Measurements from ENCODE around the gene LGR4.

The LGR4 gene

DNA sequence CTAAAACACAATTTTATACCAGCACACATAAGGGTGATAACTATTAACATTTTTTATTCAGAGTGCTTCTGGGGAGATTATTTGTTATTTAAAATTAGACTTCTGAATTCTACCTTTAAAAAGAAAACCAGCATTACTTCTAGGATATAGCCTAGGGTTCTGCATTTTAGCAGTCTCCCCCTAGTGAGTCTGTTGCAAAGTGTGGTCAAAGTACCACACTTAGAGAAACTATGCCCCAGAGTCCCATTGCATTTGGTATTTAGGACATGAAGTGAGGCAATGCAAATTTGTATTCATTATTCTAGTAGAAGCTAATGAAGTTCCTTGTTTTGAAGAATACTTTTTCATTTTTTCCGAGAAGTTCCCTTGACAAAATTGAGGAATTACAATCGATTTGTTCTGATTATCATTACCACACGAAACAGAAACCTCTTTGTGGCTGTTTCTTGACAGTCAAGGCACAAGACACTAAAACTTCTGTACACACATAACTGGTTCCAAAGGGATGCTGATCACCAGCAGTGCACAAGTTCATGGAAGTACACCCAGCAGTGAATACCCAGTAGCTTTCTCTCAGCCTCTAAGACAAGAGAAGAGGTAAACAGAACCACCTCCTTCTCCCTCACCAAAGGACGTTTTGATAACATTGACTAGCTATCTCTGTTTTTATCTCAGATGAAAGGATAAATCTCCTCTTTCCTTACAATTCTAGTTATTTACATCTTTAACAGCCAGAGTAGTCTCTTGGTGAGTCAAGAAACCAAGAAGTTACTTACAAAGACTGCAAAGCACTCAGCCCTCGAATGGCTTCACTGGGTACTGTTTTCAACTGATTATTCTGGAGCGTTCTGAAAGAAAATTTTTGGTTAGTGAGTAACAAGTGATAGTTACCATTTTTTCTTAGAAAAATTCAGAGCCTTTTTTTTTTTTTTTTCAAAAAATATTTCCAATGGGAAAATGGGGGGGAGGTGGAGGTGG, 82.0 kb downstream of the LGR4 start:
- no peak for TF ChIP-seq CTCF (IDR thresholded peaks at IDR 0.05; ENCODE audit: insufficient read depth, low read depth, low read length, missing control alignments)
- DNase-seq (ENCODE audit: low read depth): no peak
- H3K4me3 ChIP-seq (ENCODE audit: low read length): no peak overlapping the region

GRCh38 chr11:27388869-27389268, 83.7 kb downstream of the LGR4 start:
- no peak for DNase-seq (ENCODE audit: low read depth)
- no peak overlapping the region for H3K4me3 ChIP-seq (ENCODE audit: low read length)
- no peak for TF ChIP-seq CTCF (IDR thresholded peaks at IDR 0.05; ENCODE audit: insufficient read depth, low read depth, low read length, missing control alignments)

GRCh38 chr11:27388001-27388400, 84.6 kb downstream of the LGR4 start:
- no peak for DNase-seq (ENCODE audit: low read depth)
- TF ChIP-seq CTCF (IDR thresholded peaks at IDR 0.05; ENCODE audit: insufficient read depth, low read depth, low read length, missing control alignments): no peak
- no peak overlapping the region for H3K4me3 ChIP-seq (ENCODE audit: low read length)

GRCh38 chr11:27387362-27387761, 85.2 kb downstream of the LGR4 start:
- DNase-seq (ENCODE audit: low read depth): no peak
- no peak for TF ChIP-seq CTCF (IDR thresholded peaks at IDR 0.05; ENCODE audit: insufficient read depth, low read depth, low read length, missing control alignments)
- no peak overlapping the region for H3K4me3 ChIP-seq (ENCODE audit: low read length)

DNA sequence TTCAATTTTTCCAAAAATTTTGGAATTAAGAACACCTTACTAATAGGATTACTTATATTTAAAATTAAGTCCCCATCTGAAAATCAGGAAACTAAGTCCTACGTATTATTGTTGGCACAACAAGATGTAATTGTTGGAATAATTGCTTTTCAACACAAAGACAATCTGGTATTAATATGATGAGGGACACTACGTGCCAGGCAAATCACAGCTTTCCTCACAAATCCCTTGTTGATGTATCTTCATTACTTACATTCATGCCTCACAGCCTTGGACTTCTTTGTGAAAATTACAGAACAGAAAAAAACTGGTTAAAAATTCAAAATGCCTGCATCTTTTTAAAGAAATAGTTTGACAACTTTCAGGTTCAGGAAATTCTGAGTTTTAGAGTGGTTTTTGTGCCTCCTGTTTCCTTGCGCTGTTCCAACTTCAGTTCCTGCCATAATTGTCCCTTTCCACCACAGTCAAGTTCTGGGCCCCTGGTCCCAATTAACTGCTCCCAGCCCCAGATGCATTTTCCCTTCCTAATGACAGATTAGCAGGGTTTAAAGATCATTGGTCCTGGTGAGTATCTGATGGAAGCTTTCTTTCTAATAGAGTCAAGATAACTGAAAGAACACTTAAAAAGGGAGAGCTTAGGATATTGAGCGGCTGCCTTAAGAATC, 86.3 kb downstream of the LGR4 start:
- DNase-seq (ENCODE audit: low read depth): no peak
- H3K4me3 ChIP-seq (ENCODE audit: low read length): no peak overlapping the region
- TF ChIP-seq CTCF (IDR thresholded peaks at IDR 0.05; ENCODE audit: insufficient read depth, low read depth, low read length, missing control alignments): no peak

DNA sequence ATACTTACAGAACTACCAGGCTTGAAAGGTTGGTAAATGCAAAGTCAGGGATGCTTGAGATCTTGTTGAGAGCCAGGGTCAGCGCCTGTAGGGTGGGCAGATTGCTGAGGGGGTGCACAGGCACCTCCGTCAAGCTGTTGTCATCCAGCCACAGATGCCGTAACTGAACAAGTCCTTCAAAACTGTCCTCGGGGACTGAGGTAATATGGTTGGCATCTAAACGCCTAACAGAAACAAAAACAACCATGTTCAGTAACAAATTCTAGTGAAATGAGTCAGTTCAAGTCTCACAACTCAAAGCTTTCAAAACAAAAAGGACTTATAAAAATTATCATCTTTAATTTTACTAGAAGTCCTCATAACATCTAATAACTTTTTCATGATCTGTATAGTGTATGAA, 87.3 kb downstream of the LGR4 start:
- no peak for TF ChIP-seq CTCF (IDR thresholded peaks at IDR 0.05; ENCODE audit: insufficient read depth, low read depth, low read length, missing control alignments)
- DNase-seq (ENCODE audit: low read depth): peak; percentile 65
- H3K4me3 ChIP-seq (ENCODE audit: low read length): no peak overlapping the region

All from epithelial cell of esophagus (primary cell).